B cell (primary cell): ENCODE data around the gene ACSF2. TPM values are rescaled to one million over a fixed set of nuclear protein-coding genes. Genes with fewer than 3 reads are reported as not detected.

Source experiments
- ATAC-seq: fragments of 200-7000 bp; cut with Tn5 transposase; one replicate; pipeline ENCODE4 v1.10.0; 2021; ENCODE audit warnings: low read depth, mild to moderate bottlenecking, moderate number of reproducible peaks, moderate library complexity
- CTCF ChIA-PET: fragments of 350-600 bp; sonication (Branson Sonifier 250); formaldehyde crosslinking; loops from one replicate; lab custom pipeline; 2021; ENCODE audit warnings: antibody characterized with exemption, inconsistent platforms; lab: Charles Lee
- POLR2A ChIA-PET: fragments of 350-600 bp; sonication (Branson Sonifier 250); formaldehyde crosslinking; loops from one replicate; lab custom pipeline; 2021; ENCODE audit warnings: antibody characterized with exemption; lab: Charles Lee
- DNase-seq: peaks from one replicate; pipeline ENCODE4 v3.0.0; 2013
- H2AFZ ChIP-seq: 2 replicates; pipeline ENCODE4 v1.6.1; 2012; ENCODE audit warnings: mild to moderate bottlenecking, low read depth, low read length; ENCODE audit not compliant: insufficient read depth, poor library complexity, severe bottlenecking
- H3K27ac ChIP-seq, 2 donors: 1 replicate in 1 of 2; 2 replicates in 1 of 2; pipeline ENCODE4 v1.5.1; 2012 to 2013; ENCODE audit warnings: low read length in 2 of 2, mild to moderate bottlenecking in 2 of 2, moderate library complexity in 1 of 2
- H3K27me3 ChIP-seq, 4 experiments: fragments of 200-600 bp in 1 of 4; sonication (generic) in 1 of 4; replicated peaks in 1 of 4; 1 replicate in 2 of 4; 2 replicates in 2 of 4; pipeline versions ENCODE4 v1.6.1 to v1.7.0; 2013 to 2016; ENCODE audit warnings: low read length in 3 of 4, mild to moderate bottlenecking in 2 of 4, mixed read lengths in 1 of 4, moderate library complexity in 1 of 4; ENCODE audit not compliant: insufficient read depth in 4 of 4, control insufficient read depth in 3 of 4; ENCODE audit errors: control extremely low read depth in 1 of 4
- H3K36me3 ChIP-seq, 2 experiments: replicated peaks in 1 of 2; 1 replicate in 1 of 2; 2 replicates in 1 of 2; pipeline versions ENCODE4 v1.6.1 to v1.7.1; 2013; ENCODE audit warnings: low read length in 1 of 2; ENCODE audit not compliant: insufficient read depth in 2 of 2, control insufficient read depth in 1 of 2; ENCODE audit errors: control extremely low read depth in 1 of 2, extremely low read depth in 1 of 2
- H3K4me1 ChIP-seq, 2 donors: fragments of 200-600 bp in 1 of 2; sonication (generic) in 1 of 2; 1 replicate in 1 of 2; 2 replicates in 1 of 2; pipeline versions ENCODE4 v1.5.1 to v1.6.1; 2013 to 2017; ENCODE audit warnings: low read length in 2 of 2; ENCODE audit not compliant: control insufficient read depth in 2 of 2, insufficient read depth in 2 of 2
- H3K4me2 ChIP-seq: replicated peaks from 2 replicates; pipeline ENCODE3; 2012; ENCODE audit warnings: mild to moderate bottlenecking, low read depth, low read length; ENCODE audit not compliant: poor library complexity, severe bottlenecking
- H3K4me3 ChIP-seq, 5 experiments: fragments of 200-600 bp in 1 of 5; sonication (generic) in 1 of 5; 1 replicate in 3 of 5; 2 replicates in 2 of 5; pipeline versions ENCODE4 v1.5.1 to v1.7.0; 2011 to 2016; ENCODE audit warnings: low read length in 4 of 5, mild to moderate bottlenecking in 4 of 5, low read depth in 2 of 5, control low read depth in 1 of 5, moderate library complexity in 1 of 5; ENCODE audit not compliant: insufficient read depth in 1 of 5; ENCODE audit errors: control extremely low read depth in 1 of 5, extremely low read depth in 1 of 5
- H3K79me2 ChIP-seq: fragments of 200-600 bp; sonication (generic); one replicate; pipeline ENCODE4 v1.6.0; 2016; ENCODE audit warnings: low read length; ENCODE audit not compliant: control insufficient read depth, insufficient read depth
- H3K9ac ChIP-seq: fragments of 200-600 bp; sonication (generic); 2 replicates; pipeline ENCODE4 v1.6.1; 2017; ENCODE audit warnings: mild to moderate bottlenecking, low read length, moderate library complexity
- H3K9me3 ChIP-seq, 3 donors: one replicate each; pipeline versions ENCODE4 v1.6.1 to v1.7.1; 2013; ENCODE audit warnings: low read length in 2 of 3; ENCODE audit not compliant: control insufficient read depth in 2 of 3, insufficient read depth in 1 of 3; ENCODE audit errors: control extremely low read depth in 1 of 3
- H4K20me1 ChIP-seq: 2 replicates; pipeline ENCODE4 v1.6.0; 2012; ENCODE audit warnings: mild to moderate bottlenecking, low read length; ENCODE audit not compliant: insufficient read depth, control insufficient read depth, poor library complexity, severe bottlenecking
- H3K27ac Mint-ChIP-seq: one replicate; pipeline ENCODE4 v1.8.0; 2021; ENCODE audit warnings: mixed read lengths
- H3K27me3 Mint-ChIP-seq: one replicate; pipeline ENCODE4 v1.8.0; 2021; ENCODE audit warnings: mixed read lengths
- H3K4me1 Mint-ChIP-seq: one replicate; pipeline ENCODE4 v1.8.0; 2021; ENCODE audit warnings: mixed read lengths
- H3K4me3 Mint-ChIP-seq: one replicate; pipeline ENCODE4 v1.8.0; 2021; ENCODE audit warnings: mixed read lengths
- H3K9me3 Mint-ChIP-seq: one replicate; pipeline ENCODE4 v1.8.0; 2022; ENCODE audit warnings: mixed read lengths; ENCODE audit not compliant: insufficient read depth
- CTCF ChIP-seq: fragments of 200-600 bp; IDR thresholded peaks from one replicate; pipeline ENCODE4 v1.8.0; 2022; ENCODE audit warnings: antibody characterized with exemption, mild to moderate bottlenecking
- EZH2 ChIP-seq: IDR thresholded peaks from 2 replicates; pipeline ENCODE4 v1.6.1; 2012; ENCODE audit warnings: borderline replicate concordance, low read depth, mild to moderate bottlenecking, moderate library complexity, low read length; ENCODE audit not compliant: insufficient read depth, poor library complexity, severe bottlenecking
- WGBS: methylation state at CpG from one replicate; pipeline ENCODE4 v1.1.5; 2013; ENCODE audit warnings: missing lambda C conversion rate; ENCODE audit not compliant: insufficient coverage; 5-methylcytosine and 5-hydroxymethylcytosine counted together
- intact Hi-C: fragments of 100-400 bp; cut with micrococcal nuclease; formaldehyde crosslinking; loops from one replicate; pipeline ENCODE4 v1.10.0; 2022
- polyA minus RNA-seq: library from RNA; depleted of rRNA, polyadenylated mRNA; stranded (reverse); fragments of >200 nt; gene quantifications from 2 replicates; pipeline ENCODE4 v1.2.3, GENCODE V29; 2012
- polyA plus RNA-seq: library from polyadenylated mRNA; depleted of rRNA; stranded (reverse); fragments of >200 nt; gene quantifications from 2 replicates; pipeline ENCODE4 v1.2.3, GENCODE V29; 2012
- total RNA-seq, 2 donors: library from RNA; stranded (reverse); fragments of 120-200 nt in 1 of 2; gene quantifications; 1 replicate in 1 of 2; 2 replicates in 1 of 2; pipeline versions ENCODE4 v1.2.3 to v1.2.4, GENCODE V29; 2013 to 2022

Gene ACSF2, protein sequence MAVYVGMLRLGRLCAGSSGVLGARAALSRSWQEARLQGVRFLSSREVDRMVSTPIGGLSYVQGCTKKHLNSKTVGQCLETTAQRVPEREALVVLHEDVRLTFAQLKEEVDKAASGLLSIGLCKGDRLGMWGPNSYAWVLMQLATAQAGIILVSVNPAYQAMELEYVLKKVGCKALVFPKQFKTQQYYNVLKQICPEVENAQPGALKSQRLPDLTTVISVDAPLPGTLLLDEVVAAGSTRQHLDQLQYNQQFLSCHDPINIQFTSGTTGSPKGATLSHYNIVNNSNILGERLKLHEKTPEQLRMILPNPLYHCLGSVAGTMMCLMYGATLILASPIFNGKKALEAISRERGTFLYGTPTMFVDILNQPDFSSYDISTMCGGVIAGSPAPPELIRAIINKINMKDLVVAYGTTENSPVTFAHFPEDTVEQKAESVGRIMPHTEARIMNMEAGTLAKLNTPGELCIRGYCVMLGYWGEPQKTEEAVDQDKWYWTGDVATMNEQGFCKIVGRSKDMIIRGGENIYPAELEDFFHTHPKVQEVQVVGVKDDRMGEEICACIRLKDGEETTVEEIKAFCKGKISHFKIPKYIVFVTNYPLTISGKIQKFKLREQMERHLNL
- total RNA-seq (66.1 and 82.6 TPM in 2 replicates), polyA plus RNA-seq (59.6 and 62.1 TPM in 2 replicates), polyA minus RNA-seq (38.7 and 46.6 TPM in 2 replicates)
- 34.6 TPM for total RNA-seq (2013)

DNA sequence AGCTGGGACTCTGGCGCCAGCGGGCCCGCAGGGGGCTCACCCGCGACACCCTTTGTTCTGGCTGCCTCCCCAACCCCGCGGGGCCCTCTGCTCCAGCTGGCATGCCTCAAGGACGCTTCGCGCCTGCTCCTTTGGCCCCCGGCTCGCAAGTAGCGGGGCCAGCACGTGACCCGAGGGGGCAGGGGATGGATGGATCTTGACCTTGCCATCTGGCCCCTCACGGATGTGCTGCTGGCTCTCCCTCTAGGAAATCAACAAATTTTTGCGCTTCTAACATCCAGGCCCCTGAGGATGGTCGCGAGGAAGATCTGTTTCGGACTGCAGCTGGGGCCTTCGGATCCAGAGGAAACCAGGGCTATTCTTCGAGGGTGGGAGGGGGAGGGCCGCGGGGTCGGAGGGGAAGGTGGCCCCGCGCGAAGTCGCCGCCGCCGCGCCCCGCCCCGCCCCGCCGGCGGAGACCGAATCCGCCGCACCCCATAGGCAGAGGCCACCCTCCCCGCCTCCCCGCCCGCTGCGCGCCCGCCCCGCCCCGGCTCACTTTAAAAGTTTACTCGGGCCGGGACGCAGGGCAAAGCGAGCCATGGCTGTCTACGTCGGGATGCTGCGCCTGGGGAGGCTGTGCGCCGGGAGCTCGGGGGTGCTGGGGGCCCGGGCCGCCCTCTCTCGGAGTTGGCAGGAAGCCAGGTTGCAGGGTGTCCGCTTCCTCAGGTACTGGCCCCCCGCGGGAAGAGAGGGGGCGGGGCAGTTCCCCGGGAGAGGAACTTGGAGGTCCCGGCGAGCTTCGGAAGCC is at the start of gene ACSF2:
TSS of gene ACSF2 (plus strand) at position 537 of the 790 bp plus-strand sequence. CDS start at position 581, 44 bp downstream.
- no peaks in the 10 kb centered on the region for H4K20me1 ChIP-seq
- TF ChIP-seq CTCF = no peak
- no peak for TF ChIP-seq EZH2
- H3K27ac ChIP-seq = peak within 1 kb of the TSS; percentile 41 to 46
- peak within 1 kb of the TSS; percentile 77 for H3K9ac ChIP-seq
- 2% methylated on average over 63 of the region's 70 CpGs for WGBS
- ChIA-PET CTCF (interaction anchor here (1.0 to 3.2 kb wide), 4 partner anchors 28 to 65 kb away, joined by 3 to 28 read pairs (median 4); partner anchors contain the start of gene LRRC59), POLR2A (interaction anchor here (0.6 to 2.2 kb wide), 2 partner anchors 23 to 28 kb away, joined by 3 to 21 read pairs; partner anchors contain the start of gene LRRC59)
- ATAC-seq (peak; percentile 81), DNase-seq (peak; percentile 79)
- H3K27ac Mint-ChIP-seq = peak within 1 kb of the TSS; percentile 93
- H3K4me3 ChIP-seq = peak within 1 kb of the TSS; percentile 32 to 82 (median 70)
- peaks cover 0 to 4% of the 10 kb centered on the region in 2 experiments for H3K36me3 ChIP-seq
- H2AFZ ChIP-seq = peak within 1 kb of the TSS; percentile 92
- H3K27me3 ChIP-seq = no peaks in the 10 kb centered on the region
- no peaks in the 10 kb centered on the region for H3K9me3 ChIP-seq
- intact Hi-C loops = loop anchor here (1.0 to 10.0 kb wide), 3 partner anchors 29 to 52 kb away; partner anchors contain the start of genes EME1, LRRC59, MRPL27 and RSAD1
- H3K4me3 Mint-ChIP-seq = peak within 1 kb of the TSS; percentile 94
- H3K9me3 Mint-ChIP-seq = no peaks in the 10 kb centered on the region
- peak within 1 kb of the TSS; percentile 96 for H3K4me2 ChIP-seq
- peaks cover 51% of the 10 kb centered on the region for H3K4me1 Mint-ChIP-seq
- no peaks in the 10 kb centered on the region for H3K27me3 Mint-ChIP-seq
- H3K79me2 ChIP-seq = peaks cover 34% of the 10 kb centered on the region
- H3K4me1 ChIP-seq = peaks cover 27 to 41% of the 10 kb centered on the region in 2 donors
